ENCODE results near the gene PCED1B.
"Not testable (repeated sequence)": the region's sequence is repeated elsewhere in the genome, so short reads cannot be mapped to it uniquely, and the experiment has no call there.

The PCED1B gene

DNA sequence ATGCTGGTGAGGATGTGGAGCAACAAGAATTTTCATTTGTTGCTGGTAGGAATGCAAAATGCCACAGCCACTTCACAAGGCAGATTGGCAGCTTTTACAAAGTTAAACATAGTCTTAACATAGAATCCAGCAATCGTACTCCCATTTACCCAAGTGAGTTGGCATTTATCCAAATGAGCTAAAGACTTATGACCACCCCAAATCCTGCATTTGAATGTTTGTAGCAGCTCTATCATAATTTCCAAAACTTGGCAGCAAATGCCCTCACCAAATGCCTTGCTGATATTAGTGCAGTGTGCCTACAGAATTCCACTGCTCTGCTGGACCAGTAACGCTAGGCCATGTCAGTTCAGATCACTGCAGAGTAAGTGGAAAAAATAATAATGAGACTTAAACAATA, 121.0 kb downstream of the PCED1B start:
- Histone ChIP-seq H4K5ac (ENCODE audit: low read length) (no peak overlapping the region), H3K4me2 (ENCODE audit: low read length) (no peak overlapping the region)
- no CpG with 5 or more reads among the region's 2 CpGs for WGBS (ENCODE audit: extremely low coverage, insufficient coverage, low lambda C conversion rate)

DNA sequence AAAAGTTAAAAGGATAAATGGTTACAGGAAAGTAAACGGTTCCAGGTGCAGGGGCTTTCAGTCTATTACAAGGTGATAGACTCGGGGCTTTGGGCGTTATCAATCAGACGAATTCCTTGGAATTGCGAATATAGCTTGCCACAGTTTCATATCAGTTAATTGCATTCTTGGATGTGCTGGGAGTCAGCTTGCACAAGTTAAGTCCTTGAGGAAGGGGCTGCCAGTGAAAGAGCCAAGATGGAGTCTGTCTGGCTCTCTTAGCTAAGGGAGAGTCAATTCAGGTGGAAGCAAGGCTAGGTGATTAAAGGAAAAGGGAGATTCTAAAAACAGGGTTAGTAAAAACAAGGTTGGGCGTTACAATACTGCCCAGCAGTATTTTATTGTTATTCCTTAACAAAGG, 121.8 kb downstream of the PCED1B start:
- H3K79me2 ChIP-seq (ENCODE audit: control insufficient read depth, insufficient read depth, low read length); H3K56ac ChIP-seq (ENCODE audit: low read length); H3K4ac ChIP-seq (ENCODE audit: low read depth, low read length); H3K18ac ChIP-seq (ENCODE audit: low read length); H3K4me1 ChIP-seq (ENCODE audit: control insufficient read depth, low read depth, low read length); H3K79me1 ChIP-seq (ENCODE audit: low read length); H3K9ac ChIP-seq (ENCODE audit: low read length); H4K8ac ChIP-seq (ENCODE audit: low read depth, low read length); H2BK120ac ChIP-seq (ENCODE audit: low read depth, low read length); H2BK15ac ChIP-seq (replicated peaks; ENCODE audit: low read depth); H3K36me3 ChIP-seq (ENCODE audit: control insufficient read depth, insufficient read depth, low read length); H3K27me3 ChIP-seq (ENCODE audit: insufficient read depth, low read length, poor library complexity); H2AK5ac ChIP-seq (ENCODE audit: low read length); H3K4me2 ChIP-seq (ENCODE audit: low read length); H3K4me3 ChIP-seq (ENCODE audit: low read length); H4K5ac ChIP-seq (ENCODE audit: low read length); H3K23ac ChIP-seq (ENCODE audit: low read length); H3K27ac ChIP-seq (ENCODE audit: low read depth, low read length); H2BK5ac ChIP-seq (ENCODE audit: low read length): not testable (repeated sequence)
- peak; percentile 60 for DNase-seq
- WGBS (ENCODE audit: extremely low coverage, insufficient coverage, low lambda C conversion rate) = no CpG with 5 or more reads among the region's 6 CpGs

More for the DNA sequence above, 121.0 kb downstream of the PCED1B start:
- H3K4ac ChIP-seq (ENCODE audit: low read depth, low read length) = peak overlapping the region; percentile 70
- peak overlapping the region; percentile 71 for H3K18ac ChIP-seq (ENCODE audit: low read length)
- H3K79me1 ChIP-seq (ENCODE audit: low read length) = no peaks in the 10 kb centered on the region
- no peaks in the 10 kb centered on the region for H3K27me3 ChIP-seq (ENCODE audit: insufficient read depth, low read length, poor library complexity)
- no peak for DNase-seq
- H3K23ac ChIP-seq (ENCODE audit: low read length) = no peak overlapping the region
- H3K36me3 ChIP-seq (ENCODE audit: control insufficient read depth, insufficient read depth, low read length) = no peaks in the 10 kb centered on the region
- H3K4me1 ChIP-seq (ENCODE audit: control insufficient read depth, low read depth, low read length) = no peaks in the 10 kb centered on the region
- no peak overlapping the region for H3K9ac ChIP-seq (ENCODE audit: low read length)
- no peak overlapping the region for H2BK15ac ChIP-seq (replicated peaks; ENCODE audit: low read depth)
- peak overlapping the region; percentile 47 for H3K56ac ChIP-seq (ENCODE audit: low read length)
- H3K4me3 ChIP-seq (ENCODE audit: low read length) = no peak overlapping the region
- peak overlapping the region; percentile 47 for H2BK5ac ChIP-seq (ENCODE audit: low read length)
- no peak overlapping the region for H3K27ac ChIP-seq (ENCODE audit: low read depth, low read length)
- H2AK5ac ChIP-seq (ENCODE audit: low read length) = no peak overlapping the region
- H4K8ac ChIP-seq (ENCODE audit: low read depth, low read length) = peak overlapping the region; percentile 1
- H3K79me2 ChIP-seq (ENCODE audit: control insufficient read depth, insufficient read depth, low read length) = no peaks in the 10 kb centered on the region
- no peak overlapping the region for H2BK120ac ChIP-seq (ENCODE audit: low read depth, low read length)

DNA sequence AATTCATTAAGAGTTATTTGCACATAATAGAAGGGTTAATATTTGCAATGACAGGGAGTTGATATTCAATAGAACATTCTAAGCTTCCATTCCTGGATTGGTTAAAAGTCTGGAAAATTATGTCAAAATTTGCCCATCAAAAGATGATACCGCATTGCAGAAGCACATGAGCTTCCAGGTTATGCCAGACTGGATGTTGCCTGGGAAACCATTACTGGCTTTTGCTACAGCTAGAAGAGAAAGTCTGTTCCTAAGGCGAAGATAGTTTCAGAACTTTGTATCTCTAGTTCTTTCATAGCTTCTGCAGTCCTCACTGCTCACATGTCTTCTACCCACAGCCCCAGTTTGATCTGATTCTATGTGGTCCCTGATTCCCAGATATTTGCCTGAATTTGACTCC, 122.8 kb downstream of the PCED1B start:
- no peak overlapping the region for H2BK5ac ChIP-seq (ENCODE audit: low read length)
- peaks cover 5% of the 10 kb centered on the region for H3K4me1 ChIP-seq (ENCODE audit: control insufficient read depth, low read depth, low read length)
- H3K23ac ChIP-seq (ENCODE audit: low read length) = no peak overlapping the region
- WGBS (ENCODE audit: extremely low coverage, insufficient coverage, low lambda C conversion rate) = no CpG with 5 or more reads among the region's 2 CpGs
- H3K27ac ChIP-seq (ENCODE audit: low read depth, low read length) = no peak overlapping the region
- no peak overlapping the region for H3K56ac ChIP-seq (ENCODE audit: low read length)
- DNase-seq = no peak
- H3K36me3 ChIP-seq (ENCODE audit: control insufficient read depth, insufficient read depth, low read length) = no peaks in the 10 kb centered on the region
- H3K79me1 ChIP-seq (ENCODE audit: low read length) = no peaks in the 10 kb centered on the region
- H3K4ac ChIP-seq (ENCODE audit: low read depth, low read length) = peak overlapping the region; percentile 36
- H4K5ac ChIP-seq (ENCODE audit: low read length) = no peak overlapping the region
- H3K9ac ChIP-seq (ENCODE audit: low read length) = no peak overlapping the region
- no peak overlapping the region for H3K4me3 ChIP-seq (ENCODE audit: low read length)
- no peaks in the 10 kb centered on the region for H3K27me3 ChIP-seq (ENCODE audit: insufficient read depth, low read length, poor library complexity)
- no peak overlapping the region for H3K18ac ChIP-seq (ENCODE audit: low read length)
- H3K79me2 ChIP-seq (ENCODE audit: control insufficient read depth, insufficient read depth, low read length) = no peaks in the 10 kb centered on the region
- H4K8ac ChIP-seq (ENCODE audit: low read depth, low read length) = no peak overlapping the region
- no peak overlapping the region for H2AK5ac ChIP-seq (ENCODE audit: low read length)
- no peak overlapping the region for H2BK15ac ChIP-seq (replicated peaks; ENCODE audit: low read depth)
- H3K4me2 ChIP-seq (ENCODE audit: low read length) = no peak overlapping the region
- peak overlapping the region; percentile 14 for H2BK120ac ChIP-seq (ENCODE audit: low read depth, low read length)

DNA sequence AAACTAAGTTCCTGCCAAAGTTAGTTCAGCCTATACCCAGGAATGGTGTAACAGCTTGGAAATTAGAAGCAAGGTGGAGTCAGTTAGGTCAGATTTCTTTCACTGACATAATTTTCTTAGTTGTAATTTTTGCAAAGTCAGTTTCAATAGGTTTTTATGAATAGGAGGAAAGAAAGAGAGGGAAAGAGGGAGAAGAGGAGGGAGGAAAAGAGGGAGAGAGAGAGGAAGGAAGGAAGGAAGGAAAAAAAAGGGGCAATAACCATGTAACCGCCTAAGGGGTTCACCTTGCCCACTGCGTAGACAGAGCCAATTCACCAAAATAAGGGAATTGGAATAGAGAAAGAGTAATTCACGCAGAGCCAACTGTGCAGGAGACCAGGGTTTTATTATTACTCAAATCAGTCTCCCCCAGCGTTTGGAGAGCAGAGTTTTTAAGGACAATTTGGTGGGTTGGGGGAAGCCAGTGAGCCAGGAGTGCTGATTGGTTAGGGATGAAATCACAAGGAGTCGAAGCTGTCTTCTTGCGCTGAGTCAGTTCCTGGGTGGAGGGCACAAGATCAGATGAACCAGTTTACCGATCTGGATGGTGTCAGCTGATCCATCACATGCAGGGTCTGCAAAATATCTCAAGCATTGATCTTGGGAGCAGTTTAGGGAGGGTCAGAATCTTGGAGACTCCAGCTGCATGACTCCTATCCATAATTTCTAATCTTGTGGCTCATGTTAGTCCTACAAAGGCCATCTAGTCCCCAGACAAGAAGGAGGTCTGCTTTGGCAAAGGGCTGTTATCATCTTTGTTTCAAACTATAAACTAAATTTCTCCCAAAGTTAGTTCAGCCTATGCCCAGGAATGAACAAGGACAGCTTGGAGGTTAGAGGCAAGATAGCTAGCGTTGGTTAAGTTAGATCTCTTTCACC, 126.4 kb downstream of the PCED1B start:
- Histone ChIP-seq H3K23ac (ENCODE audit: low read length) (no peak overlapping the region), H3K4me3 (ENCODE audit: low read length) (no peak overlapping the region), H3K9ac (ENCODE audit: low read length) (no peak overlapping the region), H3K4me1 (ENCODE audit: control insufficient read depth, low read depth, low read length) (peaks cover 11% of the 10 kb centered on the region), H3K79me1 (ENCODE audit: low read length) (no peaks in the 10 kb centered on the region), H3K4ac (ENCODE audit: low read depth, low read length) (no peak overlapping the region), H3K27ac (ENCODE audit: low read depth, low read length) (no peak overlapping the region), H2BK15ac (replicated peaks; ENCODE audit: low read depth) (no peak overlapping the region), H3K36me3 (ENCODE audit: control insufficient read depth, insufficient read depth, low read length) (no peaks in the 10 kb centered on the region), H3K27me3 (ENCODE audit: insufficient read depth, low read length, poor library complexity) (no peaks in the 10 kb centered on the region), H2AK5ac (ENCODE audit: low read length) (no peak overlapping the region), H3K18ac (ENCODE audit: low read length) (peak overlapping the region; percentile 6), H4K5ac (ENCODE audit: low read length) (no peak overlapping the region), H3K56ac (ENCODE audit: low read length) (peak overlapping the region; percentile 4), H3K79me2 (ENCODE audit: control insufficient read depth, insufficient read depth, low read length) (no peaks in the 10 kb centered on the region), H3K4me2 (ENCODE audit: low read length) (no peak overlapping the region), H2BK5ac (ENCODE audit: low read length) (no peak overlapping the region), H2BK120ac (ENCODE audit: low read depth, low read length) (no peak overlapping the region), H4K8ac (ENCODE audit: low read depth, low read length) (no peak overlapping the region)
- no CpG with 5 or more reads among the region's 8 CpGs for WGBS (ENCODE audit: extremely low coverage, insufficient coverage, low lambda C conversion rate)
- DNase-seq = no peak

GRCh38 chr12:47206450-47207339, 127.3 kb downstream of the PCED1B start:
- H3K36me3 ChIP-seq (ENCODE audit: control insufficient read depth, insufficient read depth, low read length) = no peaks in the 10 kb centered on the region
- H2AK5ac ChIP-seq (ENCODE audit: low read length) = no peak overlapping the region
- no CpG with 5 or more reads among the region's 5 CpGs for WGBS (ENCODE audit: extremely low coverage, insufficient coverage, low lambda C conversion rate)
- H3K4ac ChIP-seq (ENCODE audit: low read depth, low read length) = peak overlapping the region; percentile 39
- no peaks in the 10 kb centered on the region for H3K27me3 ChIP-seq (ENCODE audit: insufficient read depth, low read length, poor library complexity)
- H3K79me2 ChIP-seq (ENCODE audit: control insufficient read depth, insufficient read depth, low read length) = no peaks in the 10 kb centered on the region
- H2BK5ac ChIP-seq (ENCODE audit: low read length) = peak overlapping the region; percentile 44
- no peaks in the 10 kb centered on the region for H3K79me1 ChIP-seq (ENCODE audit: low read length)
- H3K18ac ChIP-seq (ENCODE audit: low read length) = peak overlapping the region; percentile 7
- no peak overlapping the region for H3K4me3 ChIP-seq (ENCODE audit: low read length)
- H3K9ac ChIP-seq (ENCODE audit: low read length) = no peak overlapping the region
- peak overlapping the region; percentile 4 for H3K56ac ChIP-seq (ENCODE audit: low read length)
- peak overlapping the region; percentile 4 for H2BK15ac ChIP-seq (replicated peaks; ENCODE audit: low read depth)
- DNase-seq = peak; percentile 59
- H2BK120ac ChIP-seq (ENCODE audit: low read depth, low read length) = no peak overlapping the region
- no peak overlapping the region for H4K5ac ChIP-seq (ENCODE audit: low read length)
- H3K27ac ChIP-seq (ENCODE audit: low read depth, low read length) = no peak overlapping the region
- H3K4me1 ChIP-seq (ENCODE audit: control insufficient read depth, low read depth, low read length) = peaks cover 11% of the 10 kb centered on the region
- H3K4me2 ChIP-seq (ENCODE audit: low read length) = no peak overlapping the region
- no peak overlapping the region for H4K8ac ChIP-seq (ENCODE audit: low read depth, low read length)
- H3K23ac ChIP-seq (ENCODE audit: low read length) = no peak overlapping the region

Measured in mesendoderm (in vitro differentiated cells).